NCI-H2171 (cell line): ENCODE data around the gene CABP7.
A peak's percentile ranks its signal among the peaks of the same experiment; 100 is the strongest.

Experiments used
- DNase-seq: peaks from one replicate; lab custom pipeline; 2025; lab: John Stamatoyannopoulos, UW

Gene CABP7

DNA sequence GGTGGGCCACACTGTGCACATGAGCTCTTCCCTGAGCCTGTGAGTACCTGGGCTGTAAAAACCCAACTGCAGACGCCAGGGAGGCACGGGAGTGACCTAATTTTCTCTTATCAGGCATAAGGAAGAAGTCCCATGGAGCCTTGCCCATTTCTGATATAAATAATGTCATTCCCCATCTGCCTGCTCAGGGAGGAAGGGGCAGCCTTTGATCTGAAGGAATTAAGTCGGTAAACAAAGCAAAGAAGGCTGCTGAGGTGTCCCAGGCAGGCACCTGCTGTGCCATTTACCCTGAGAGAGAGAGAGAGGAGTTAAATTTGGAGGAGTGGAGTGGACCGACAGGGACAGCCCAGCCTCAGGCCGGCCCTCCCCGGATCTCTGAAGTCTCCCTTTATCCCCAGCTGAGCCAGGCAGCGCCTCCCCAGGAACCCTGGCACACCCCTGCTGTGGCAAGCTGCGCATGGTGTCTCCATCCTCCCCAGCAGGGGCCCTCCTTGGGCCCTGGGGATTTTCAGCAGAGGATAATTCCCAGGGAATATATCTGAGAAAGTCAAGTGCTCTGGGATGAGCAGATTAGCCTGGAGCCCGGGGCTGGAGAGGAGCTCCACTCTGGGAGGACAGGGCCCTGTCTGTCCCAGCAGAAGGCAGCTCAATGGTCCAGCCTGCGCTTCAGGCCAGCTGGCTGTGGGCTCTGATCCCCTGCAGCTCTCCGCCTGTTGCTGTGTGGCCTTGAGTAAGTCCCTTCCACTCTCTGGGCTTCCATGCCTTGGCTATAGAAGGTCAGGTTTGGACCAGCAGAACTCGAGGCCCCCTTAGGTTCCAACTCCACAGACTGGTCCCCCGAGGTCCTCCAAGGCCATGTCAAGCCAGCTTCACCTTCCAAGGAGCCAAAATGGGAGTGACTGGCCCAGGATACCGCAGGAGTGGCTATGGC lies 17.5 kb upstream of the CABP7 start:
- peak; percentile 71 for DNase-seq

DNA sequence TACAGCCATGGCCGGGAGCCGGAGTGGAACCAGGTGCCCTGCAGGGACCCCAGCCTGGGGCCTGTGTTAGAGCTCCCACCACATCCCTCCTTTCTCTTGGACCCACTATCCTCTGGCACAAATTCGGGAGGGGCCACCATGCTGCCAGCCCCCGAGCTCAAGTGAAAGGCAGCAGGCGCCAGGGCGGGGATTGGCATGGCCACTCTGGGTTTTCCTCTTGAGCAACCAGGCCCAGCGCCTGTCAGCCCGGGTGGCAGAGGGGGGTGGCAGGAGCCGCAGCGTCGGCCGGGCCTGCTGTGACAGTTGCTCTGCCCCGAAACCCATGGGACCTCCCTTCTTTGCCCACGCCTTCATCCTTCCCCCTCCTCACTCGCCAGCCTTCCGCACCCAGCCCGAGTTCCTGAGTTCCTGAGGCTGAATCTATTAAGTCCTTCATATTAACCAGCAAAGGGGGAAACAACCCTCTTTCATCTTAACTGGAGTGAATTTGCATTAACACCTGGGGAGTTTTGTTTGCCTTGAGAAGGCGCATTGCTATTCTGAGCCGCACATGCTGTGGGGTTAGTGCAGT lies 16.8 kb upstream of the CABP7 start:
- DNase-seq = peak; percentile 58

DNA sequence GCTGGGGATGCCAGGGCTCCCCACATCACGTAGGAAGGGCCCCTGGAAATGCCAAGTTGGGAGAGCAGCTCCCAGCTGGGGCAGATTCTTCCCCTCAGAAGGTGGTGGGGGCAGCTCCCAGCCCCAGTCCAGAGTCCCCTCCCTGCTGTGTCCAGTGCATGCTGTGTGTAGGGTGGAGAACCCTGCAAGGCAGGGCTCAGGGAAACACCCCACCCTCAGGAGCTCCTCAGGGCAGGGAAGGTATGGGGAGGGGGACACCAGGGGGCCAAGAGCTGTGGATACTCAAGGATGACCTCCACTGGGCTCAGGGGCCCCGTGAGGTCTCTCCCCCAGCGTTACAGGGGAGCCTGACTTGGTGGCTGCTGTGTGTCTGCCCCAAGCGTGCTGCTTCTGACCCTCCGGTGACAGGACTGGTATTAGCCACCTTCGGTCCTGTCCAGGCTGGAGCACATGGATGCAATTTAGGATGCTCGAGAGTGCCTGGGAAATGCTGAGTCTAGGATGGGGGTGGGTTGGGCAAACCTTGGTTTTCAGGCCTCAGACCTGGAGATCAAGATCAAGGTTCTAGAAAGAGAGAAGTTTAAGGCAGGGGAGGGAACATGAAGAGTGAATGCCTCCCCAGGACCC lies 16.1 kb upstream of the CABP7 start:
- no peak for DNase-seq

DNA sequence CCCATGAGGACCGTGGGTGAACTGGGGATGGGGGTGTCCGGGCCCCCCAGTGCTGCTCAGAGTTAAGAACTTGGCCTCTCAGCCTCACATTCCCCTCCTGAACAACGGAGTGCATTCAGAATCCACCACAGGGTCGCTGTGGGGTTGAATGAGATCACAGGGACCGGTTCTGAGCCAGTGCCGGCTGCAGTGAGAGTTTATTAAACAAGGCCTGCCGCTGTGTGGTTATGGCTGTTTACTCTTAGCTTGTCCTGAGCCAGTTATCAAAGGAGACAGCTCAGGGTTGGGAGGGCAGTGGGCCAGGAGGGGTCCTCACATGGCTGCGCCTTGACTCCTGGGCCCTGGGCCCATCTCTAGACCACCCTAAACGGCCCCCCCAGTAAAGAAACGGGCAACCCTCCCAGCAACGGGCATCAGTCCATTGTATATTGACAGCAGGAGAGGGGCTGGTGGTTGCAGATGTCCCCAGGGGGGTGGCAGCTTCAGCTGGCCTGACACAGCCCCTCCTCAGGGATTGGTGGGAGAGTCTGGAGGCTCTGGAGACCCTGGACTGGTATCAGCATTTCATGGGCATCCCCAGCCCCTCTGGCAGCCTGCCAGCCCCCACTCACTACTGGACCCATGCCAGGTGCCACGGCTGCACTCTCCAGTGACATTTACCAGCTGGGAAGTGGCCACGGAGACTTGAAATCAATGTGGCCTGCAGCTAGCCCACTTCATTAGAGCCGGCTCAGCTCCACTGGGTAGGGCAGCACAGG lies 15.1 kb upstream of the CABP7 start:
- DNase-seq = no peak

- no peak for DNase-seq
These were observed 14.2 kb upstream of the CABP7 start for GRCh38 chr22:29705651-29706050.

- DNase-seq = no peak
These were observed 13.3 kb upstream of the CABP7 start for GRCh38 chr22:29706486-29706885.

GRCh38 chr22:29707010-29707409 lies 12.8 kb upstream of the CABP7 start:
- peak; percentile 68 for DNase-seq

DNA sequence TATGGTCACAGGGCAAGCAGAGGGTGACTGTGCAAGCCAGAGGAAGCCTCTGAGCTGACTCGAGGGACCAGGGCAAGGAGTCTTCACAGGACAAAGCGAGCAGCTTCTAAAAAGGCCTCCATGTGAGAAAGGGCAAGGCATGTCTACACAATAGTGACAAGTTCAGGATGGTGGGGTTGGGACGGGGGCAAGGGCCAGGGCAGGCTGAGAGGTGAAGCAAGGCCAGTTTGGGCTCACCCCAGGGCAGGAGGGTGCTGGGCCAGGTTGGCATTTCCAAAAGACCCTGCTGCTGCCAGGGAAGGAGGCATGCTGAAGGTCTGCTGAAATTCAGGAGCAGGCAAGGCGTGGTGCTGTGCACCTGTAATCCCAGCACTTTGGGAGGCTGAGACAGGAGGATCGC lies 12.3 kb upstream of the CABP7 start:
- DNase-seq = no peak

DNA sequence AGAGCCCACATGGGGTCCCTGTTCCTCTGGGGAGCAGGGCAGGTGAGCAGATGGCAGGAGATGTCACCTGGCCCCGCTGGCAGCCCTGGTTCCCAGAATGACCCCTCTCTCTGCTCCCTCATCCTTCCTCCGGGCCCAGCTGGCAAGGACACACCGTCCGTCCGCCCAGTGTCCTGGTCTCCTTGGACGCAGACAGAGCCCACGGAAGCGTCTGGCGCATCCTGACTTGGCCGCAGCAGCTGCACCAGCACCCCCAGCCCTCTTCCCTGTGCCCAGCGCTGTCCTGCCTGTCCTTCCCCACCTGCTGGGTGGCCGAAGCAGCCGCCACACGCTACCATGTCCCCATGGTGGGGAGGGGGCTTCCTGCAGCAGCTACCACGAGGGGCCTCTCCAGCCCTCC lies 9.6 kb upstream of the CABP7 start:
- DNase-seq = no peak

- DNase-seq = no peak
These were observed 8.7 kb upstream of the CABP7 start for GRCh38 chr22:29710922-29711593.

GRCh38 chr22:29712119-29712518 lies 7.7 kb upstream of the CABP7 start:
- no peak for DNase-seq

GRCh38 chr22:29713156-29713727 lies 6.6 kb upstream of the CABP7 start:
- no peak for DNase-seq

GRCh38 chr22:29715240-29715639 lies 4.6 kb upstream of the CABP7 start:
- DNase-seq = peak; percentile 68

DNA sequence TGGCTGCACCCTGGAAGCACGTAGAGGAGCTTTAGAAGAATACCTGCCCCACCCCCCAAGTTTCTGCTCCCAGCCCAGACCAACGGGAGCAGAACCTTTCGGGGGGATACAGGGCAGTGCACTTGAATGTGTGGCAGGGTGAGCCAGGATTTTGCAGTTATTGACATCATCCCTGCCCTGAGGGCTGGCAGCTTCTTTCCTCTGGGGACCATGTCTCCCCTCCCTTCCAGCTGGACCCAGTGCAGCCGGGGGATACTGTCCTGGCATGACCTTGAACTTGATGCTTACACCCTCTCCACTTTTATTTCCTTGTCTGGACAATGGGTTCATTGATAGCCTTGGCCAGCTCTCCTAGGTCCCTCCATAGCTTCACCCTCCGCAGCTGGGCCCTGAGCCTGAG lies 4.1 kb upstream of the CABP7 start:
- DNase-seq = no peak

DNA sequence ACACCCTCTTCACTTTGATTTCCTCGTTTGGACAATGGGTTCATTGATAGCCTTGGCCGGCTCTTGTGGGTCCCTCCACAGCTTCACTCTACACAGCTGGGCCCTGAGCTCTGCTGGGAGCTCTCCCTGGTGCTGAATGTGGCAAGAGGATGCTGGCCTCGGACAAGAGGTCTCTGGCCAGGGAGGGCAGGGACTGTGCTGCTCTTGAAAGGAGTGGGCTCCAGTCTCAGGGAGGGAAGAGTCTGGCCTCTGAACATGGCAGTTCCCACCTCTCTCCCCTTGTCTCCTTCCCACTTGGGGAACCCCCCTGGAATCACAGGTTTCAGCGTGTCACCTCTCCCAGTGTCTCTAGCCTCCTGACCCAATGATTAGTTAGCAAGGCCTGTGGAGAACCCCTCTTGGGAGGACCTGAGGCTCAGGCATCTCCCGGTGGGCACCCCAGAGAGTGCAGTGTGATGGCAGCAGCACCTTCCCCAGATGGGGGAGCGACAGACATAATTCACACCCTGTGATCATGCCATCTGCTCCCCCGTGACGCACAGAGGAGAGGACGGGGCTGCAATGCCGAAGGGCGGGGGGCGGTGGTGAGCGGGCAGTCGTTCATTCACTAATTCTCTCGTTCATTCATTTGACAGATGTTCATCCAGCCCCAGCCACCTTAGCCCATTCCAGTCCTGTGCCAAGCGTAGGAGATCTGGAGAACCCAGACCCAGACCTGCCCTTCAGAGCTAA lies 2.8 kb upstream of the CABP7 start:
- peak; percentile 82 for DNase-seq

- no peak for DNase-seq
These were observed 2.0 kb upstream of the CABP7 start for GRCh38 chr22:29717789-29718188.

DNA sequence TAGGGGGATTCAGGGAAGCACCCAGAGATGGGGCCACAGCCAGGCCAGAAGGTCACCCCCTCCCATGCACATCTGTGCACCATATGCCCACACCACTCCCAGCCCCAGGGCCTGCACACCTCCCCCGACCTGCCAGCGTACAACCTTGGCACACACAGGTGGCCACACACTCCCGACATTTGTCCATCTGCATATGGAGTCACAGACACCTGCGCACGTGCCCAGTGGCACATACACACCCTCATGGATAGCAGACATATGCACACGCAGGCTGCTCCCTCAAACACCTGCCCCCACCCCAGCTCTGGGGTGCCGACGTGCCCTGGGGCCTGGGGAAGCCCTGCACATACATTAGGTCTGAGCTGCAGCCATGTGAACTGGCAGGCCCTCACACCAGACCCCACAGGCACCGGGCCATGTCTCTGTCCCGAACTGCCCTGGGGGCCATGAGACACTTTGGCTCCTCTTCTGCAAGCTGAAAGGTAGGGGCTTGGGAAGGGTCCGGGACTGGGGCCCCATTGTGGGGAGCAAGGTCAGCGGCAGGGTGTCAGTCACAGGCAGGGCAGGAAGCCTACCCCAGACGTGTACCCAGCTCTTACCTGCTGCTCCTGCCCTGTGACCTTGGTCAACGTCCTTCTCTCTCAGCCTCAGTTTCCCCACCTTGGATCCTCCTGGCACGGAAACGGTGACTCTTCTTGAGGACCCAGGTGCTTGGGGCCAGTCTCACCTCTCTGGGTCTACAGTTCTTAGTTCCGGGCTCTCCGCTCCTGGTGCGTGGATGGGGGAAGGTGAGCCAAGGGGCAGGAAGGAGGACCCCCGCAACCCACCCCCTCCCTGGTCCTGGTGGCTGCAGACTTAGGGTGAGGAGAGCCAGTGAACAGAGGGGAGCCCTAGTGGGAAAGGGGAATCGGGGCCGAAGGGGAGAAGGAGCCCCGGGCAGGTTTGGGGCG lies 579 bp upstream of the CABP7 start:
- DNase-seq = no peak

GRCh38 chr22:29720811-29721323 lies 1.1 kb downstream of the CABP7 start:
- DNase-seq = no peak

DNA sequence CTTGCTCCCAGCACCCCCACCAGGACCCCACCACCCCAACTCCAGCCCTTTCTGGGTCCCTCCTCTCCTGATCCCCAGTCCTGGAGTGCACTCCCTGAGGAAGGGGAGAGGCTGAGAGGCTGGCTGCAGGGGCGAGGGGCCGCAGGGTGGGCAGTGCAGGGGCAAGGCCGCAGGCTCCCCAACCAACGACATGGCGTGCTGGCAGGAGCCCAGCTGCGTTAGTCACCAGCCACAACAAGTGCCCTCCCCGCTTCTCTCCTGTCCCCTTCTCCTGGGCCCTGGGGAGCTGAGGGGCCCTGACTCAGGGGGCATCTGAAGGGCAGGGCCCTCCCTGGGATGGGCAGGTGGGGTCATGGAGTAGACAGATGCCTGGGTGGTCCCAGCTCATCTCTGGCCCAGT lies 2.3 kb downstream of the CABP7 start:
- no peak for DNase-seq
